WTC11 (cell line): ENCODE results near the gene MAPKAPK3. TPM values are rescaled to one million over a fixed set of nuclear protein-coding genes. Genes with fewer than 3 reads are reported as not detected.
A peak's percentile ranks its signal among the peaks of the same experiment; 100 is the strongest.

Source experiments
- ATAC-seq: fragments of 200-7000 bp; cut with Tn5 transposase; 2 replicates; pipeline ENCODE4 v1.10.0; 2021; ENCODE audit warnings: mild to moderate bottlenecking, moderate library complexity
- CTCF ChIA-PET: fragments of 300-600 bp; sonication (Branson Sonifier 250); formaldehyde crosslinking; loops from one replicate; lab custom pipeline; 2021; ENCODE audit warnings: antibody characterized with exemption; lab: Charles Lee
- POLR2A ChIA-PET: fragments of 350-600 bp; sonication (Branson Sonifier 250); formaldehyde crosslinking; loops from one replicate; lab custom pipeline; 2021; ENCODE audit warnings: antibody characterized with exemption; lab: Charles Lee
- DNase-seq: peaks from one replicate; pipeline ENCODE4 v3.0.0; 2021; ENCODE audit warnings: low spot score
- H3K27ac Mint-ChIP-seq: 2 replicates; pipeline ENCODE4 v1.8.0; 2021; ENCODE audit warnings: mixed read lengths
- H3K27me3 Mint-ChIP-seq: 2 replicates; pipeline ENCODE4 v1.8.0; 2021; ENCODE audit warnings: low read depth, mild to moderate bottlenecking, moderate library complexity, mixed read lengths
- H3K36me3 Mint-ChIP-seq: 2 replicates; pipeline ENCODE4 v1.8.0; 2021; ENCODE audit warnings: mixed read lengths
- H3K4me1 Mint-ChIP-seq: 2 replicates; pipeline ENCODE4 v1.8.0; 2022; ENCODE audit warnings: mixed read lengths
- H3K4me3 Mint-ChIP-seq: 2 replicates; pipeline ENCODE4 v1.8.0; 2021; ENCODE audit warnings: mild to moderate bottlenecking, moderate library complexity, mixed read lengths
- H3K9me3 Mint-ChIP-seq: 2 replicates; pipeline ENCODE4 v1.8.0; 2021; ENCODE audit warnings: mixed read lengths
- FOXP1 ChIP-seq: sonication (generic); formaldehyde crosslinking; IDR thresholded peaks from 2 replicates; pipeline ENCODE4 v1.8.0; 2022; ENCODE audit warnings: missing genetic modification reagents, mild to moderate bottlenecking, moderate library complexity, borderline replicate concordance
- MXD4 ChIP-seq: fragments of 250-450 bp; sonication (Bioruptor Pico); IDR thresholded peaks from 2 replicates; pipeline ENCODE4 v1.8.0; 2021; ENCODE audit warnings: mild to moderate bottlenecking, moderate library complexity, borderline replicate concordance
- NFE2L1 ChIP-seq: sonication (generic); formaldehyde crosslinking; IDR thresholded peaks from 2 replicates; pipeline ENCODE4 v1.8.1; 2023; ENCODE audit warnings: missing genetic modification reagents
- NFYB ChIP-seq: sonication (generic); formaldehyde crosslinking; conservative IDR thresholded peaks from 2 replicates; pipeline ENCODE4 v1.8.0; 2022; ENCODE audit warnings: low read depth, missing genetic modification reagents
- NR2C2 ChIP-seq: sonication (generic); formaldehyde crosslinking; IDR thresholded peaks from 2 replicates; pipeline ENCODE4 v1.8.0; 2022; ENCODE audit warnings: mild to moderate bottlenecking, missing genetic modification reagents
- OVOL2 ChIP-seq: fragments of 250-450 bp; sonication (Bioruptor Pico); IDR thresholded peaks from 2 replicates; pipeline ENCODE4 v1.9.0; 2021; ENCODE audit warnings: mild to moderate bottlenecking, borderline replicate concordance
- SOX15 ChIP-seq: fragments of 250-450 bp; sonication (Bioruptor Pico); IDR thresholded peaks from 2 replicates; pipeline ENCODE4 v1.9.0; 2021; ENCODE audit warnings: mild to moderate bottlenecking
- ZNF219 ChIP-seq: sonication (generic); formaldehyde crosslinking; IDR thresholded peaks from 2 replicates; pipeline ENCODE4 v1.8.0; 2023; ENCODE audit warnings: missing genetic modification reagents, mild to moderate bottlenecking, borderline replicate concordance
- total RNA-seq: library from RNA; stranded (reverse); gene quantifications from 3 replicates; pipeline ENCODE4 v1.2.3, GENCODE V29; 2021
- TF ChIP-seq, protein P1 (sequence below): sonication (generic); formaldehyde crosslinking; IDR thresholded peaks from 2 replicates; pipeline ENCODE4 v1.8.1; 2023; ENCODE audit warnings: mild to moderate bottlenecking, moderate library complexity, missing genetic modification reagents
- TF ChIP-seq, protein P2 (sequence below): sonication (generic); formaldehyde crosslinking; IDR thresholded peaks from 2 replicates; pipeline ENCODE4 v1.8.0; 2022; ENCODE audit warnings: mild to moderate bottlenecking, missing genetic modification reagents
- TF ChIP-seq, protein P3 (sequence below): sonication (generic); formaldehyde crosslinking; IDR thresholded peaks from 2 replicates; pipeline ENCODE4 v1.8.0; 2022; ENCODE audit warnings: mild to moderate bottlenecking, missing genetic modification reagents
- TF ChIP-seq, protein P4 (sequence below): sonication (generic); formaldehyde crosslinking; IDR thresholded peaks from 2 replicates; pipeline ENCODE4 v1.8.1; 2022; ENCODE audit warnings: missing genetic modification reagents, borderline replicate concordance
- TF ChIP-seq, protein P5 (sequence below): sonication (generic); formaldehyde crosslinking; conservative IDR thresholded peaks from 2 replicates; pipeline ENCODE4 v1.8.1; 2023; ENCODE audit warnings: mild to moderate bottlenecking, low read depth, missing genetic modification reagents, moderate library complexity
- TF ChIP-seq, protein P6 (sequence below): sonication (generic); formaldehyde crosslinking; IDR thresholded peaks from 2 replicates; pipeline ENCODE4 v1.8.0; 2022; ENCODE audit warnings: mild to moderate bottlenecking, missing genetic modification reagents
- TF ChIP-seq, protein P7 (sequence below): fragments of 250-450 bp; sonication (Bioruptor Pico); IDR thresholded peaks from 2 replicates; pipeline ENCODE4 v1.9.0; 2021; ENCODE audit warnings: mild to moderate bottlenecking, borderline replicate concordance
- TF ChIP-seq, protein P8 (sequence below): sonication (generic); formaldehyde crosslinking; IDR thresholded peaks from 2 replicates; pipeline ENCODE4 v1.8.0; 2023; ENCODE audit warnings: missing genetic modification reagents
- TF ChIP-seq, protein P9 (sequence below): sonication (generic); formaldehyde crosslinking; IDR thresholded peaks from 2 replicates; pipeline ENCODE4 v1.8.1; 2022; ENCODE audit warnings: low read depth, missing genetic modification reagents, borderline replicate concordance
- TF ChIP-seq, protein P10 (sequence below): fragments of 250-450 bp; sonication (Bioruptor Pico); IDR thresholded peaks from 2 replicates; pipeline ENCODE4 v1.9.0; 2021; ENCODE audit warnings: mild to moderate bottlenecking

MAPKAPK3 gene
- total RNA-seq, 1 experiment from 2014 or later: 60.2 TPM

DNA sequence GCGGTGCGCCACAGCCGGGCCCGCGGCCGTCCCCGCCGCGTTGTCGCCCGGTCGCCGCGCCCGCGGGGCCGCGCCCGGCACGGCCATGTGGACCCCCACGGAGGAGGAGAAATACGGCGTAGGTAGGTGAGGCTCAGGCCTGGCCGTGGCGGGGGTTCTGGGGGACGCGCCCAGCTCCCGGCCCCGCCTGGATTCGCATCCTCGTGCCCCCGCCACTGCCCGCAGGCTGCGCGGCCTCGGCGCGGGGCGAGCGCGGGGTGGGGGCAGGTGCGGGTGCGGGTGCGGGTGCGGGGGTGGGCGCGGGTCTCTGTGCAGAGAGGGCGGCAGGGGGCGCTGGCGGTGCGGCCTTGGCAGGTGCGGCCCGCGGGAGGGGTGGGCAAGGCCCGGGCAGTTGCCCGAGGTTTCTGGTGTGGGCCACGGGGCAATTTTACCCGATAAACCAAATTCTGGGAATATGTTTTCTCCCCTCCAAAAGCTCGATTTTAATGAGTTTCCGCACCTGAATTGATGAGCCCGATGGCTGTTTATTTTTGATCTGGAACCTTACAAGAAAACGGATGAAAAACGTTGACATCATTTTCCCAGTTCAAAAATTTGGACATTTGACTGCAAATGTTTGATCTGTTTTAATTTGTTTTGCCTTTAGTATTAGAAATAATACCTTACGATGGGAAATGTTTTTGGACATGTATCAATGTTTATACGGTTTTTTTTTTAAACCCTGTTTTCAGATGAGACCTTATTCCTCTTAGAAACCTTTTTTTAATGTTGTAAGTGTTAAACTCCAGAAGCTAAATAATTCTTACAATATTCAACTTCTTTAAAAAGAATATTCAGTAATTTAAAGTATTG, 58.5 kb downstream of the MAPKAPK3 start:
- Mint-ChIP-seq H3K36me3 (no peaks in the 10 kb centered on the region), H3K4me3 (peak overlapping the region; percentile 76), H3K27ac (no peak overlapping the region), H3K4me1 (peaks cover 32% of the 10 kb centered on the region), H3K27me3 (peaks cover 33% of the 10 kb centered on the region), H3K9me3 (no peaks in the 10 kb centered on the region)
- ATAC-seq: peak; percentile 68
- ChIA-PET CTCF (interaction anchor here (0.6 to 2.6 kb wide), 21 partner anchors 13 to 906 kb away, joined by 3 to 15 read pairs (median 3); partner anchors contain the start of gene MAPKAPK3), POLR2A (interaction anchor here (1.0 kb wide), 1 partner anchor 304 kb away, joined by 3 read pairs; no protein-coding TSS in a partner anchor)
- peak; percentile 86 for DNase-seq
- no peak for TF ChIP-seq NR2C2 (CRISPR knock-in tag)
- no peak for TF ChIP-seq OVOL2
- TF ChIP-seq ZNF219 (CRISPR knock-in tag): no peak
- TF ChIP-seq, protein P1, sequence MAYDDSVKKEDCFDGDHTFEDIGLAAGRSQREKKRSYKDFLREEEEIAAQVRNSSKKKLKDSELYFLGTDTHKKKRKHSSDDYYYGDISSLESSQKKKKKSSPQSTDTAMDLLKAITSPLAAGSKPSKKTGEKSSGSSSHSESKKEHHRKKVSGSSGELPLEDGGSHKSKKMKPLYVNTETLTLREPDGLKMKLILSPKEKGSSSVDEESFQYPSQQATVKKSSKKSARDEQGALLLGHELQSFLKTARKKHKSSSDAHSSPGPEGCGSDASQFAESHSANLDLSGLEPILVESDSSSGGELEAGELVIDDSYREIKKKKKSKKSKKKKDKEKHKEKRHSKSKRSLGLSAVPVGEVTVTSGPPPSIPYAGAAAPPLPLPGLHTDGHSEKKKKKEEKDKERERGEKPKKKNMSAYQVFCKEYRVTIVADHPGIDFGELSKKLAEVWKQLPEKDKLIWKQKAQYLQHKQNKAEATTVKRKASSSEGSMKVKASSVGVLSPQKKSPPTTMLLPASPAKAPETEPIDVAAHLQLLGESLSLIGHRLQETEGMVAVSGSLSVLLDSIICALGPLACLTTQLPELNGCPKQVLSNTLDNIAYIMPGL (CRISPR knock-in tag): peak; percentile 54
- TF ChIP-seq, protein P2, sequence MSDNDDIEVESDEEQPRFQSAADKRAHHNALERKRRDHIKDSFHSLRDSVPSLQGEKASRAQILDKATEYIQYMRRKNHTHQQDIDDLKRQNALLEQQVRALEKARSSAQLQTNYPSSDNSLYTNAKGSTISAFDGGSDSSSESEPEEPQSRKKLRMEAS (CRISPR knock-in tag): no peak
- TF ChIP-seq, protein P3, sequence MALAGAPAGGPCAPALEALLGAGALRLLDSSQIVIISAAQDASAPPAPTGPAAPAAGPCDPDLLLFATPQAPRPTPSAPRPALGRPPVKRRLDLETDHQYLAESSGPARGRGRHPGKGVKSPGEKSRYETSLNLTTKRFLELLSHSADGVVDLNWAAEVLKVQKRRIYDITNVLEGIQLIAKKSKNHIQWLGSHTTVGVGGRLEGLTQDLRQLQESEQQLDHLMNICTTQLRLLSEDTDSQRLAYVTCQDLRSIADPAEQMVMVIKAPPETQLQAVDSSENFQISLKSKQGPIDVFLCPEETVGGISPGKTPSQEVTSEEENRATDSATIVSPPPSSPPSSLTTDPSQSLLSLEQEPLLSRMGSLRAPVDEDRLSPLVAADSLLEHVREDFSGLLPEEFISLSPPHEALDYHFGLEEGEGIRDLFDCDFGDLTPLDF (CRISPR knock-in tag): no peak
- TF ChIP-seq, protein P4, sequence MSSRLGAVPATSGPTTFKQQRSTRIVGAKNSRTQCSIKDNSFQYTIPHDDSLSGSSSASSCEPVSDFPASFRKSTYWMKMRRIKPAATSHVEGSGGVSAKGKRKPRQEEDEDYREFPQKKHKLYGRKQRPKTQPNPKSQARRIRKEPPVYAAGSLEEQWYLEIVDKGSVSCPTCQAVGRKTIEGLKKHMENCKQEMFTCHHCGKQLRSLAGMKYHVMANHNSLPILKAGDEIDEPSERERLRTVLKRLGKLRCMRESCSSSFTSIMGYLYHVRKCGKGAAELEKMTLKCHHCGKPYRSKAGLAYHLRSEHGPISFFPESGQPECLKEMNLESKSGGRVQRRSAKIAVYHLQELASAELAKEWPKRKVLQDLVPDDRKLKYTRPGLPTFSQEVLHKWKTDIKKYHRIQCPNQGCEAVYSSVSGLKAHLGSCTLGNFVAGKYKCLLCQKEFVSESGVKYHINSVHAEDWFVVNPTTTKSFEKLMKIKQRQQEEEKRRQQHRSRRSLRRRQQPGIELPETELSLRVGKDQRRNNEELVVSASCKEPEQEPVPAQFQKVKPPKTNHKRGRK: no peak
- TF ChIP-seq FOXP1: peak; percentile 42; the same call in 1 of the 2 replicates
- TF ChIP-seq, protein P5, sequence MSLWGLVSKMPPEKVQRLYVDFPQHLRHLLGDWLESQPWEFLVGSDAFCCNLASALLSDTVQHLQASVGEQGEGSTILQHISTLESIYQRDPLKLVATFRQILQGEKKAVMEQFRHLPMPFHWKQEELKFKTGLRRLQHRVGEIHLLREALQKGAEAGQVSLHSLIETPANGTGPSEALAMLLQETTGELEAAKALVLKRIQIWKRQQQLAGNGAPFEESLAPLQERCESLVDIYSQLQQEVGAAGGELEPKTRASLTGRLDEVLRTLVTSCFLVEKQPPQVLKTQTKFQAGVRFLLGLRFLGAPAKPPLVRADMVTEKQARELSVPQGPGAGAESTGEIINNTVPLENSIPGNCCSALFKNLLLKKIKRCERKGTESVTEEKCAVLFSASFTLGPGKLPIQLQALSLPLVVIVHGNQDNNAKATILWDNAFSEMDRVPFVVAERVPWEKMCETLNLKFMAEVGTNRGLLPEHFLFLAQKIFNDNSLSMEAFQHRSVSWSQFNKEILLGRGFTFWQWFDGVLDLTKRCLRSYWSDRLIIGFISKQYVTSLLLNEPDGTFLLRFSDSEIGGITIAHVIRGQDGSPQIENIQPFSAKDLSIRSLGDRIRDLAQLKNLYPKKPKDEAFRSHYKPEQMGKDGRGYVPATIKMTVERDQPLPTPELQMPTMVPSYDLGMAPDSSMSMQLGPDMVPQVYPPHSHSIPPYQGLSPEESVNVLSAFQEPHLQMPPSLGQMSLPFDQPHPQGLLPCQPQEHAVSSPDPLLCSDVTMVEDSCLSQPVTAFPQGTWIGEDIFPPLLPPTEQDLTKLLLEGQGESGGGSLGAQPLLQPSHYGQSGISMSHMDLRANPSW (CRISPR knock-in tag): no peak
- no peak for TF ChIP-seq SOX15
- TF ChIP-seq, protein P6, sequence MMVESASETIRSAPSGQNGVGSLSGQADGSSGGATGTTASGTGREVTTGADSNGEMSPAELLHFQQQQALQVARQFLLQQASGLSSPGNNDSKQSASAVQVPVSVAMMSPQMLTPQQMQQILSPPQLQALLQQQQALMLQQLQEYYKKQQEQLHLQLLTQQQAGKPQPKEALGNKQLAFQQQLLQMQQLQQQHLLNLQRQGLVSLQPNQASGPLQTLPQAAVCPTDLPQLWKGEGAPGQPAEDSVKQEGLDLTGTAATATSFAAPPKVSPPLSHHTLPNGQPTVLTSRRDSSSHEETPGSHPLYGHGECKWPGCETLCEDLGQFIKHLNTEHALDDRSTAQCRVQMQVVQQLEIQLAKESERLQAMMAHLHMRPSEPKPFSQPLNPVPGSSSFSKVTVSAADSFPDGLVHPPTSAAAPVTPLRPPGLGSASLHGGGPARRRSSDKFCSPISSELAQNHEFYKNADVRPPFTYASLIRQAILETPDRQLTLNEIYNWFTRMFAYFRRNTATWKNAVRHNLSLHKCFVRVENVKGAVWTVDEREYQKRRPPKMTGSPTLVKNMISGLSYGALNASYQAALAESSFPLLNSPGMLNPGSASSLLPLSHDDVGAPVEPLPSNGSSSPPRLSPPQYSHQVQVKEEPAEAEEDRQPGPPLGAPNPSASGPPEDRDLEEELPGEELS (CRISPR knock-in tag): 0 out of 2 replicates have a peak, but pooled peaks have one; percentile 45
- TF ChIP-seq NFYB: no peak
- TF ChIP-seq NFE2L1 (CRISPR knock-in tag): no peak
- TF ChIP-seq, protein P7, sequence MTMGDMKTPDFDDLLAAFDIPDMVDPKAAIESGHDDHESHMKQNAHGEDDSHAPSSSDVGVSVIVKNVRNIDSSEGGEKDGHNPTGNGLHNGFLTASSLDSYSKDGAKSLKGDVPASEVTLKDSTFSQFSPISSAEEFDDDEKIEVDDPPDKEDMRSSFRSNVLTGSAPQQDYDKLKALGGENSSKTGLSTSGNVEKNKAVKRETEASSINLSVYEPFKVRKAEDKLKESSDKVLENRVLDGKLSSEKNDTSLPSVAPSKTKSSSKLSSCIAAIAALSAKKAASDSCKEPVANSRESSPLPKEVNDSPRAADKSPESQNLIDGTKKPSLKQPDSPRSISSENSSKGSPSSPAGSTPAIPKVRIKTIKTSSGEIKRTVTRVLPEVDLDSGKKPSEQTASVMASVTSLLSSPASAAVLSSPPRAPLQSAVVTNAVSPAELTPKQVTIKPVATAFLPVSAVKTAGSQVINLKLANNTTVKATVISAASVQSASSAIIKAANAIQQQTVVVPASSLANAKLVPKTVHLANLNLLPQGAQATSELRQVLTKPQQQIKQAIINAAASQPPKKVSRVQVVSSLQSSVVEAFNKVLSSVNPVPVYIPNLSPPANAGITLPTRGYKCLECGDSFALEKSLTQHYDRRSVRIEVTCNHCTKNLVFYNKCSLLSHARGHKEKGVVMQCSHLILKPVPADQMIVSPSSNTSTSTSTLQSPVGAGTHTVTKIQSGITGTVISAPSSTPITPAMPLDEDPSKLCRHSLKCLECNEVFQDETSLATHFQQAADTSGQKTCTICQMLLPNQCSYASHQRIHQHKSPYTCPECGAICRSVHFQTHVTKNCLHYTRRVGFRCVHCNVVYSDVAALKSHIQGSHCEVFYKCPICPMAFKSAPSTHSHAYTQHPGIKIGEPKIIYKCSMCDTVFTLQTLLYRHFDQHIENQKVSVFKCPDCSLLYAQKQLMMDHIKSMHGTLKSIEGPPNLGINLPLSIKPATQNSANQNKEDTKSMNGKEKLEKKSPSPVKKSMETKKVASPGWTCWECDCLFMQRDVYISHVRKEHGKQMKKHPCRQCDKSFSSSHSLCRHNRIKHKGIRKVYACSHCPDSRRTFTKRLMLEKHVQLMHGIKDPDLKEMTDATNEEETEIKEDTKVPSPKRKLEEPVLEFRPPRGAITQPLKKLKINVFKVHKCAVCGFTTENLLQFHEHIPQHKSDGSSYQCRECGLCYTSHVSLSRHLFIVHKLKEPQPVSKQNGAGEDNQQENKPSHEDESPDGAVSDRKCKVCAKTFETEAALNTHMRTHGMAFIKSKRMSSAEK: no peak
- TF ChIP-seq, protein P8, sequence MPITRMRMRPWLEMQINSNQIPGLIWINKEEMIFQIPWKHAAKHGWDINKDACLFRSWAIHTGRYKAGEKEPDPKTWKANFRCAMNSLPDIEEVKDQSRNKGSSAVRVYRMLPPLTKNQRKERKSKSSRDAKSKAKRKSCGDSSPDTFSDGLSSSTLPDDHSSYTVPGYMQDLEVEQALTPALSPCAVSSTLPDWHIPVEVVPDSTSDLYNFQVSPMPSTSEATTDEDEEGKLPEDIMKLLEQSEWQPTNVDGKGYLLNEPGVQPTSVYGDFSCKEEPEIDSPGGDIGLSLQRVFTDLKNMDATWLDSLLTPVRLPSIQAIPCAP (CRISPR knock-in tag): no peak
- TF ChIP-seq, protein P9, sequence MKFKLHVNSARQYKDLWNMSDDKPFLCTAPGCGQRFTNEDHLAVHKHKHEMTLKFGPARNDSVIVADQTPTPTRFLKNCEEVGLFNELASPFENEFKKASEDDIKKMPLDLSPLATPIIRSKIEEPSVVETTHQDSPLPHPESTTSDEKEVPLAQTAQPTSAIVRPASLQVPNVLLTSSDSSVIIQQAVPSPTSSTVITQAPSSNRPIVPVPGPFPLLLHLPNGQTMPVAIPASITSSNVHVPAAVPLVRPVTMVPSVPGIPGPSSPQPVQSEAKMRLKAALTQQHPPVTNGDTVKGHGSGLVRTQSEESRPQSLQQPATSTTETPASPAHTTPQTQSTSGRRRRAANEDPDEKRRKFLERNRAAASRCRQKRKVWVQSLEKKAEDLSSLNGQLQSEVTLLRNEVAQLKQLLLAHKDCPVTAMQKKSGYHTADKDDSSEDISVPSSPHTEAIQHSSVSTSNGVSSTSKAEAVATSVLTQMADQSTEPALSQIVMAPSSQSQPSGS (CRISPR knock-in tag): no peak
- no peak for TF ChIP-seq MXD4
- TF ChIP-seq, protein P10, sequence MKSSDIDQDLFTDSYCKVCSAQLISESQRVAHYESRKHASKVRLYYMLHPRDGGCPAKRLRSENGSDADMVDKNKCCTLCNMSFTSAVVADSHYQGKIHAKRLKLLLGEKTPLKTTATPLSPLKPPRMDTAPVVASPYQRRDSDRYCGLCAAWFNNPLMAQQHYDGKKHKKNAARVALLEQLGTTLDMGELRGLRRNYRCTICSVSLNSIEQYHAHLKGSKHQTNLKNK (CRISPR knock-in tag): no peak
